Kidney tubule cell (primary cell): ENCODE measurements around the gene NDN.
"Not testable (repeated sequence)": the region's sequence is repeated elsewhere in the genome, so short reads cannot be mapped to it uniquely, and the experiment has no call there.

Source experiments
- DNase-seq: peaks from one replicate; pipeline ENCODE4 v3.0.0-alpha.2; 2018; ENCODE audit warnings: low spot score

Gene NDN

GRCh38 chr15:23687143-23687470, at the start of gene NDN:
NDN (minus strand) TSS chr15:23687305; CDS start chr15:23687217, 88 bp downstream.
- peak; percentile 57 for DNase-seq

GRCh38 chr15:23736033-23736673, 49.0 kb upstream of the NDN start:
- no peak for DNase-seq

- no peak for DNase-seq
Observed at GRCh38 chr15:23734862-23735261, 47.8 kb upstream of the NDN start.

- DNase-seq = not testable (repeated sequence)
Observed at GRCh38 chr15:23713874-23714656, 27.0 kb upstream of the NDN start.

DNA sequence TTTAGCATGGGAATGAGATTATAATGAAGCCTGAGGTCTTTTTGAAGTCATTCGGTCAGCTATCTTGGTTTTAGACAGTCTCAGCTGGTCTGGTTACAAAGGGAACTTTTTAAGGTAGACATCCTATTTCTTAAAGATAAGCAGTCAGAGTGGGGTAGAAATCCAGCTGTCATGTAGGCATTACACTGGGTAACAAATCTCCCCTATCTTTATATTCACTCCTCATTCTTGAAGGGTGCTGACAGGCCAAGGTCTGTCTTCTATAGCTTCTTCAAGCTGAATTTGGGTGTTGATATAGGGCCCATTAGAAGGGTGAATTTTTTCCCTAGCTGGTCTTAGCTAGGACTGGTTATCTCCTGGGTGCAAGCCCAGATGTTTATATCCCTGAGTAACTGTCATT, 21.2 kb upstream of the NDN start:
- no peak for DNase-seq

DNA sequence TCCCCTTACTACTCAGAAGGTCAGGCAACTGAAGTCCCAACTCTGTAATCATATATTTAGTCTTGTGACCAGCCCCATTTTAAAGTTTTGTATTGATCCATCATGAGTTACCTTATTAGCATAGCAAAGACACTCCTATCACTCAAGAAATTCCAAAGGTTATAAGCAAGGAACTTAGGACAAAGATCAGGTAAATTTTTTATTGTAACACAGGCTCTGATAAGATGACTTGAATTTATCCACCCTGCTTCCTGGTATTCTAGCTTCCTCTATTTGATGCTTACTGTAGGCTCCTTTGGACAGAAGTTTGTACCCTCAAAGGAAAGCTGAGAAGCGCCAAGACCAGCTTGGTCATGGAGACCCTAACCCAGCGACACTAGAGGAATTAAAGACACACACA, 8.2 kb upstream of the NDN start:
- DNase-seq = no peak

GRCh38 chr15:23694592-23694991, 7.5 kb upstream of the NDN start:
- DNase-seq = no peak

DNA sequence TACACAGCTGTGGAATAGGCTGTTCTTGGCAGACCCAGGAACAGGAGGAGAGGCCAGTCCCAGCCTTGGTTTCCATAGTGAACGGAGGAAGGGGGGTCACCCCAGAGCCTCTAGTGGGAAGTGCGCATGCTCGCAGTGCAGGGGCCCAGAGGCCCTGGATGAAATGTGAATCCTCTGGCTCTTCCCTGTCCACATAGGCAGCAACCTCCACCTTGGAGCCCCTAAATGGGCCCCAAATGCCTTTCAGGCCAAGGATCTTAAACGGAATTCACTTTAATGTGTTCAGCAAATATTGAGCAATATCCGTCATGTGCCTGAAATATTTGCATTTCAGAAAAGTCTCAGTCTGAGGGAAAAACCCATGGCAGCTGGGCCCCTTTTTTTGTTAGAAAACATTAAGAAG, 3.3 kb upstream of the NDN start:
- DNase-seq = no peak

DNA sequence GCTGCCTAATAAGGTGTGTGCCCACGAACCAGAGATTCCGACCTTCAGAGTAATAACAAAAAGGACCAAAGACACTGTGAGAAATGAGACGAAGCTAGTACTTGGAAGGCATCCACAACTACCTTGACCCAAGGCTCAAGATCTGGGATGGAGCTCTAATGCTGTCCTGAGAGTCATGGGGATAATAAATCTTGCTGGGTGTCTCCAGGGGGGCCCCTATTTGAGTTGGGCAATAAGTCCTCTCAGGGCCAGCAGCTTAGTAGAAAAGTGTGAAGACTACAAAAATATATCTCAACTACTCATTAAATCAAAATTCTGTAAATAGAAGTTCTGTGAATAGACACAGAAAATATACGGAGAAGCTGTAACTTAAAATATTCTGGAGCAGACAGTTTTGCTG, 2.9 kb upstream of the NDN start:
- no peak for DNase-seq

- peak; percentile 3 for DNase-seq
Observed at GRCh38 chr15:23686466-23687142, 501 bp downstream of the NDN start.

- peak; percentile 5 for DNase-seq
Observed at GRCh38 chr15:23671481-23671880, 15.6 kb downstream of the NDN start.

GRCh38 chr15:23670970-23671369, 16.1 kb downstream of the NDN start:
- DNase-seq = no peak

- no peak for DNase-seq
Observed at GRCh38 chr15:23663232-23663631, 23.9 kb downstream of the NDN start.

DNA sequence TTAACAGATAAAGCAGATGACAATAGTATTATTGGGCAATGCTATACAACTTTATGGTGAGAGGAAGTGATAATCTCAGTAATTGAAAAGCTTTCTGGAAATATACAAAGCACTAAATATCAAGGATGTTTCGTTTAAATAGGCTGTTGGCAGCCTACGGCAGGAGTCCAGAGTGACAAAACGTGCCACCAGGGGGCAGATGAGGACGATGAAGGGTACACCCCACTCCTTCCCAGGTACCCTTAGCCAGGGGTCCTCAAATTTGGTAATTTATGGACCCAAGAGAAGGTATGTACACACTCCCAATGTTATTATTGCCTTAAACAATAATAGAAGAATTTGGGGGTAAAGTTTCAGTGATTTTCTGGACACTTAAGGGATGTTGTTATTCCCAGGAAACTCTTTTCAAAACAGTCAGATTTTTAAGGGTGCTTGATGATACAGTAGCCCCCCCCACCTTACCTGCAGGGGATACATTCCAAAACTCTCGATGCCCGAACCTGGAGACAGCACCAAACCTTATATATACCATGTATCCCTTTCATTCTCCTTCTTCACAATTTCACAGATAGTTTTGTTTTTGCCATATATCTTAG, 38.1 kb downstream of the NDN start:
- DNase-seq = peak; percentile 5

DNA sequence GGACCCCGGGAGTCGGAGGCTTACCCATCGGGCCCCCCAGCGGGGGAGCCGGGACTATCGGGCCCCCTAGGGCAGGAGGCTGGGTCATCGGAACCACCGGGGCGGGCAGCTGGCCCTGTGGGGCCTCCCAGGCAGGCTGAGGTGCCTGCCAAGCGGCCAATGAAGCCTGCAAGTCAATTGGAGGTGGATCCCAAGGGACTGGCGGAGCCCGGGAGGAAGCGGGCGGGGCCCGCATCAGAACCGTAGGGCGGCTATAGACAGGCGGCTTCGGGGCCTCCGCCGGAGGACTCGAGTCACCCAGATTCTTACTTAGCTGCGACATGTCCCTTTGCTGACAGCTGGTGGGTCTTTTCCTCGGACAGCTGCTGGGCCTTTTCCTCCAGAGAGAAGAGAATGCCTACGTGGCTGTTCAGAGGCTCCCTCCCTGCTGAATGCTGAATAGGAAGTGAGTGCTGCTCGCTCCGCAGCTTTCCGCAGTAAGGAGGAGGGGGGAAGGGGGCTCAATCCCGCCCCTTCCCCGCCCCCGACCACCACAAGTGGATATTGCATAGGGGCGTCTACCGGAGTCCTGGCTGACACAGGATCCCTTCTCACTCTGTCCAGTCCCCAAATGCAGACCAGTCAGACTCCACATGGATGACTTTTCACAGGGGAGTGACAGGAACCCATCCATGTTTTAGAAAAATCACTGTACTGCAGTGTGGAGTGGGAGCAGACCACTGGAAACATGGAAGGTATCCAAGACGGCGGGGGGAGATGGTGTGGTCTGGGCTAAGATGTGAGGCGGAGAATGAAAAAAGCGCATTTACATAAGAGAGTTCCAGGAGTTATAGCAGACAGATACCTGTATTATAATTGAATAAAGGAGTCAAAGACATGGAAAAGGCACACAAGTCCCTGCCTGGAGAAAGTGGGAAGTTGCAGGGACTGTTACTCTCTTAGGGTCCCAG, 39.4 kb downstream of the NDN start, which contains the start of gene MAGEL2:
TSS of gene MAGEL2 (minus strand) at position 447 of the 950 bp plus-strand sequence. CDS start at position 322, 125 bp downstream.
- DNase-seq = no peak

DNA sequence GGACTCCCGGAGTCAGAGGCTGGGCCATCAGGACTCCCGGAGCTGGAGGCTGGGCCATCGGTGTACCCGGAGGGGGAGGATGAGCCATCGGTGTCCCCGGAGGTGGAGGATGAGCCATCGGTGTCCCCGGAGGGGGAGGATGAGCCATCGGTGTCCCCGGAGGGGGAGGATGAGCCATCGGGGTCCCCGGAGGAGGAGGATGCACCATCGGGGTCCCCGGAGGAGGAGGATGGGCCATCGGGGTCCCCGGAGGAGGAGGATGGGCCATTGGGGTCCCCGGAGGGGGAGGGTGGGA, 40.2 kb downstream of the NDN start:
- no peak for DNase-seq

DNA sequence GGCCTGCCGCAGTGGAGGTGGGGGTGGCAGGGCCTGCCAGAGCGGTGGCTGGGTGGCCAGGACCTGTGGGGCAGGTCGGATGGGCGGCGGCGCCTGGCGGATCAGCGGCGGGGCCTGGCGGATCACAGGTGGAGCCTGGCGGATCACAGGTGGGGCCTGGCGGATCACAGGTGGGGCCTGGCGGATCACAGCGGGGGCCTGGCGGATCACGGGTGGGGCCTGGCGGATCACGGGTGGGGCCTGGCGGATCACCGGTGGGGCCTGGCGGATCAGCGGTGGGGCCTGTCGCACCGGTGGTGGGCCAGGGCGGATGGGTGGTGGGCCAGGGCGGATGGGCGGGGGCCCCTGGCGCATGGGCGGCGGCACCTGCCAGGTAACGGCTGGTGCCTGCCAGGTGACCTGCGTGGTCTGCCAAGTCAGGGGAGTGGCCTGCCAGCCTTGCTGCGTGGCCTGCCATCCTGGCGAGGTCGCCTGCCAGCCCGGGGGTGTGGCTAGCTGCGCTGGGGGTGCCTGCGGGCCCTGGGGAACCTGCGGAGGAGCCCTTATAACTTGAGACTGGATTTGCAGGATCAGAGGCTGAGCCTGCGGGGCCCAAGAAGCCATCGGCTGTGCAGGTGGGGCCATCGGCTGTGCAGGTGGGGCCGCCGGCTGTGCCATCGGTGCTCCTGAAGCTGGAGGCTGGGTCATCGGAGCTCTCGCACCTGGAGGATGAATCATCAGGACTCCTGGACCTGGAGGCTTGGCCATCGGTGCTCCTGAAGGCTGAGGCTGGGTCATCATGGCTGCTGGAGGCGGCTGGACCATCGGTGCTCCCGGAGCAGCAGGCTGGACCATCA, 40.7 kb downstream of the NDN start:
- no peak for DNase-seq

- DNase-seq = no peak
Observed at GRCh38 chr15:23645371-23646164, 41.5 kb downstream of the NDN start.

- DNase-seq = no peak
Observed at GRCh38 chr15:23644829-23645228, 42.3 kb downstream of the NDN start.

GRCh38 chr15:23642413-23643044, 44.6 kb downstream of the NDN start:
- DNase-seq = peak; percentile 65
